PC-3 (cell line): ENCODE results near the gene PTGES2. TPM values are rescaled to one million over a fixed set of nuclear protein-coding genes. Genes with fewer than 3 reads are reported as not detected.
A peak's percentile ranks its signal among the peaks of the same experiment; 100 is the strongest.

ENCODE experiments used
- ATAC-seq: fragments of 200-7000 bp; cut with Tn5 transposase; 2 replicates; pipeline ENCODE4 v1.9.1; 2020; ENCODE audit warnings: mild to moderate bottlenecking, moderate library complexity
- BruUV-seq: library from RNA; stranded (reverse); fragments of 400-500 nt; replicated peaks from 2 replicates; lab custom pipeline; 2021; lab: Mats Ljungman, UMichigan
- CTCF ChIA-PET: fragments of 300-600 bp; sonication (Branson Sonifier 250); formaldehyde crosslinking; loops from one replicate; lab custom pipeline; 2022; ENCODE audit warnings: antibody characterized with exemption; lab: Charles Lee
- POLR2A ChIA-PET: fragments of 300-600 bp; sonication (Branson Sonifier 250); formaldehyde crosslinking; loops from one replicate; lab custom pipeline; 2022; ENCODE audit warnings: antibody characterized with exemption; ENCODE audit not compliant: unreplicated experiment; lab: Charles Lee
- DNase-seq: peaks from one replicate; pipeline ENCODE4 v3.0.0-alpha.2; 2015
- H2AFZ ChIP-seq: fragments of 300-600 bp; sonication (generic); 2 replicates; pipeline ENCODE4 v1.6.0; 2016; ENCODE audit warnings: antibody characterized with exemption, low read length
- H3F3A ChIP-seq: fragments of 300-600 bp; sonication (generic); one replicate; pipeline ENCODE4 v1.6.0; 2017; ENCODE audit warnings: antibody characterized with exemption, low read length, control low read depth, mild to moderate bottlenecking; ENCODE audit not compliant: unreplicated experiment
- H3K27ac ChIP-seq: fragments of 300-600 bp; sonication (generic); 2 replicates; pipeline ENCODE4 v1.5.1; 2016; ENCODE audit warnings: mild to moderate bottlenecking, low read length
- H3K27me3 ChIP-seq: fragments of 300-600 bp; sonication (generic); 2 replicates; pipeline ENCODE4 v1.6.1; 2016; ENCODE audit warnings: low read length, mixed read lengths
- H3K36me3 ChIP-seq: fragments of 300-600 bp; sonication (generic); 2 replicates; pipeline ENCODE4 v1.6.1; 2016; ENCODE audit warnings: low read depth, mixed run types, low read length, mixed read lengths
- H3K4me1 ChIP-seq: fragments of 300-600 bp; sonication (generic); 2 replicates; pipeline ENCODE4 v1.5.1; 2016; ENCODE audit warnings: low read length; ENCODE audit not compliant: insufficient read depth
- H3K4me2 ChIP-seq: fragments of 300-600 bp; sonication (generic); 2 replicates; pipeline ENCODE4 v1.6.0; 2016; ENCODE audit warnings: low read length
- H3K4me3 ChIP-seq: fragments of 300-600 bp; sonication (generic); 2 replicates; pipeline ENCODE4 v1.5.1; 2016; ENCODE audit warnings: mild to moderate bottlenecking, low read length, mixed read lengths
- H3K79me2 ChIP-seq: fragments of 300-600 bp; sonication (generic); 2 replicates; pipeline ENCODE4 v1.6.1; 2017; ENCODE audit warnings: low read length, mixed read lengths
- H3K9ac ChIP-seq: fragments of 300-600 bp; sonication (generic); 2 replicates; pipeline ENCODE4 v1.6.0; 2016; ENCODE audit warnings: mild to moderate bottlenecking, low read length
- H3K9me2 ChIP-seq: fragments of 300-600 bp; sonication (generic); replicated peaks from 2 replicates; pipeline ENCODE4 v1.6.1; 2016; ENCODE audit warnings: mixed run types, low read length, mixed read lengths
- H3K9me3 ChIP-seq: fragments of 300-600 bp; sonication (generic); 2 replicates; pipeline ENCODE4 v1.6.1; 2016; ENCODE audit warnings: low read length, mixed read lengths
- H4K20me1 ChIP-seq: fragments of 300-600 bp; sonication (generic); 2 replicates; pipeline ENCODE4 v1.6.1; 2016; ENCODE audit warnings: low read length, mixed read lengths
- EZH2 ChIP-seq: fragments of 300-600 bp; sonication (generic); IDR thresholded peaks from one replicate; pipeline ENCODE4 v1.6.1; 2017; ENCODE audit warnings: antibody characterized with exemption, mild to moderate bottlenecking, low read length; ENCODE audit not compliant: unreplicated experiment
- EZH2phosphoT487 ChIP-seq: fragments of 300-600 bp; sonication (generic); IDR thresholded peaks from 2 replicates; pipeline ENCODE4 v1.6.1; 2018; ENCODE audit warnings: mild to moderate bottlenecking, antibody characterized with exemption, low read length, borderline replicate concordance
- intact Hi-C: fragments of 100-400 bp; cut with micrococcal nuclease; formaldehyde crosslinking; loops from 2 replicates; pipeline ENCODE4 v1.9.0; 2023
- total RNA-seq: library from RNA; depleted of rRNA; stranded (reverse); fragments of >200 nt; gene quantifications from 2 replicates; pipeline ENCODE4 v1.2.3, GENCODE V29; 2014
- TF ChIP-seq, protein P1 (sequence below): fragments of 300-600 bp; sonication (generic); conservative IDR thresholded peaks from 2 replicates; pipeline ENCODE4 v1.5.1; 2017; ENCODE audit warnings: antibody characterized with exemption, low read depth, mild to moderate bottlenecking, low read length

PTGES2 gene
- total RNA-seq, 1 experiment from 2014 or later, result 258 TPM

DNA sequence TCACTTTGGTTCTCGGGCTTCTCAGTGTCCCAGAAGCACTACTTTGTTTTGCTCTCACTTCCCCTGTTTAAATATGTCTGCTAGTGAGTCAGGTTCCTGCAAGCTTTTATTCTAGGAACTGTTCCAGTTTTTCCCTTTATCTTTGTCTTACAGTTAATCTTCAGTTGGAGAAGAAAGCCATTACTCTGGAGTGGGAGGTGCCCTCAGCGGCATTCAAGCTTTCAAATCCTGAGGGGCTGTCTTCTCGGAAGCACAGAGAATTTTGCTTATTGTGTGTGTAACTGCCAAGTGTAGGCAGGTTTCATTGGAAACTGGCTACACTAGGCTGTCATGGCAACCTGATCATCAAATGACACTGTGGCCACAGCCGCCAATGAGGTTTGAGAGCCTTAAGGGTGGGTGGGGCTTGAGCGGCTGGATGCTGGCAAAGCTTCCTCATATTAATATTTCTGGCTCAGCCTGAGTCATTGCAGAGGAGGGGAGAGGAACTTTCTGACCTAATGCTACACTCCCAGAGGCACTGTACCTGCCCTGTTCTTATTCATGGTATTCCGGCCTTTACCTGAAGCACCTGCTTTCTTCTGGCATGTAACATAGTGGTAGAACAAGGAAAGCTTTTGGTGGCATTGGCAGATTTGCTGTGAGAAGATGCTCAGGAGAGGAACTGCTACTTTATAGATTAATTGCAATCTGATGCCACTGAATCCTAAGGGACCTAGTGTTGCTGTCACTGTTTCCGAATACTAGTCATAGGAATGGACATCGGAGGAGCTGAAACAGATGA, 33.2 kb downstream of the PTGES2 start:
- Histone ChIP-seq H3K27me3 (no peaks in the 10 kb centered on the region), H3K4me3 (peak overlapping the region; percentile 59), H3K79me2 (peaks cover 70% of the 10 kb centered on the region), H3K9ac (peak overlapping the region; percentile 56), H4K20me1 (peaks cover 4% of the 10 kb centered on the region), H3K9me2 (no peaks in the 10 kb centered on the region), H3K27ac (peak overlapping the region; percentile 90), H3K36me3 (no peaks in the 10 kb centered on the region), H3K4me2 (peak overlapping the region; percentile 86), H2AFZ (peak overlapping the region; percentile 68), H3K9me3 (no peaks in the 10 kb centered on the region), H3F3A (peaks cover 5% of the 10 kb centered on the region), H3K4me1 (peaks cover 40% of the 10 kb centered on the region)
- peak; percentile 75 for ATAC-seq
- intact Hi-C loops, result loop anchor here (2.0 kb wide), 1 partner anchor 26 kb away; the partner anchor contains the start of gene SLC25A25
- ChIA-PET POLR2A (interaction anchor here (0.5 to 0.7 kb wide), 3 partner anchors 25 to 105 kb away, joined by 3 to 15 read pairs (median 3); partner anchors contain the start of gene NAIF1), CTCF (interaction anchor here (0.6 to 0.7 kb wide), 2 partner anchors 9 to 16 kb away, joined by 3 read pairs; no protein-coding TSS in a partner anchor)
- peak; percentile 96 for DNase-seq
- TF ChIP-seq, protein P1, sequence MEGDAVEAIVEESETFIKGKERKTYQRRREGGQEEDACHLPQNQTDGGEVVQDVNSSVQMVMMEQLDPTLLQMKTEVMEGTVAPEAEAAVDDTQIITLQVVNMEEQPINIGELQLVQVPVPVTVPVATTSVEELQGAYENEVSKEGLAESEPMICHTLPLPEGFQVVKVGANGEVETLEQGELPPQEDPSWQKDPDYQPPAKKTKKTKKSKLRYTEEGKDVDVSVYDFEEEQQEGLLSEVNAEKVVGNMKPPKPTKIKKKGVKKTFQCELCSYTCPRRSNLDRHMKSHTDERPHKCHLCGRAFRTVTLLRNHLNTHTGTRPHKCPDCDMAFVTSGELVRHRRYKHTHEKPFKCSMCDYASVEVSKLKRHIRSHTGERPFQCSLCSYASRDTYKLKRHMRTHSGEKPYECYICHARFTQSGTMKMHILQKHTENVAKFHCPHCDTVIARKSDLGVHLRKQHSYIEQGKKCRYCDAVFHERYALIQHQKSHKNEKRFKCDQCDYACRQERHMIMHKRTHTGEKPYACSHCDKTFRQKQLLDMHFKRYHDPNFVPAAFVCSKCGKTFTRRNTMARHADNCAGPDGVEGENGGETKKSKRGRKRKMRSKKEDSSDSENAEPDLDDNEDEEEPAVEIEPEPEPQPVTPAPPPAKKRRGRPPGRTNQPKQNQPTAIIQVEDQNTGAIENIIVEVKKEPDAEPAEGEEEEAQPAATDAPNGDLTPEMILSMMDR, result no peak
- TF ChIP-seq EZH2phosphoT487 (no peak), EZH2 (no peak)
- BruUV-seq, result no TSS peak

DNA sequence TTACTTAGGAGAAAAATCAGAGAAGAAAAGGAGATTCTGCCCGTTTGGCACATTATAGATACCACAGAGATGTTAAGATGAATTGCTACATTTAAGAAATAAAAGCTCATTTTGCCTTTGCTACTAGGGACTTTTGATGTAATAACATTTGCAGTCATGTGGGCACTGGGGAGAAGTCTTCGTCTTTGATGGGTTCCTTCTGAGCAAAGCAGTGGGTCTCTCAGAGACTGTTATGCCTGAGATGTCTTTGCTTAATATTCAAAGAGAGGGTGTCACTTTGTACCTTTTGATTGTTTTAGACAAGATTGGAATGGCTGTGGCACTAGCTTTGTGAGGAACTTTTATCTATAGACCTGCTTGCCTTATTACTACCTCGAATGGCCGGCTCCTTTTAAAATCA, 34.5 kb downstream of the PTGES2 start:
- Histone ChIP-seq H2AFZ (no peak overlapping the region), H3K4me3 (no peak overlapping the region), H3K79me2 (peaks cover 74% of the 10 kb centered on the region), H3K9me3 (no peaks in the 10 kb centered on the region), H3K9me2 (no peaks in the 10 kb centered on the region), H3K4me2 (no peak overlapping the region), H3K27me3 (no peaks in the 10 kb centered on the region), H3K9ac (no peak overlapping the region), H3K4me1 (peaks cover 30% of the 10 kb centered on the region), H3F3A (peaks cover 5% of the 10 kb centered on the region), H4K20me1 (no peaks in the 10 kb centered on the region), H3K36me3 (no peaks in the 10 kb centered on the region), H3K27ac (peak overlapping the region; percentile 90; the same call in 1 of the 2 replicates)
- ChIA-PET POLR2A (no interaction called here), CTCF (no interaction called here)
- no peak for ATAC-seq
- BruUV-seq, result no TSS peak
- no peak for DNase-seq
- intact Hi-C loops, result no loop called here
- TF ChIP-seq, protein P1, result no peak
- TF ChIP-seq EZH2phosphoT487 (no peak), EZH2 (no peak)
